DOHH2 (cell line): ENCODE results near the gene DLEC1.

Source experiments
- H3F3A ChIP-seq: fragments of 200-600 bp; sonication (generic), shearing (Covaris generic); 2 replicates; pipeline ENCODE4 v1.6.0; 2016; ENCODE audit warnings: antibody characterized with exemption, mild to moderate bottlenecking; ENCODE audit not compliant: control insufficient read depth, insufficient read depth
- H3K27ac ChIP-seq: fragments of 200-600 bp; sonication (generic); 2 replicates; pipeline ENCODE4 v1.5.1; 2014; ENCODE audit warnings: low read depth, mild to moderate bottlenecking, low read length, moderate library complexity
- H3K27me3 ChIP-seq: fragments of 200-600 bp; sonication (generic); 2 replicates; pipeline ENCODE4 v1.6.1; 2014; ENCODE audit warnings: mild to moderate bottlenecking, low read length, mixed read lengths; ENCODE audit not compliant: control insufficient read depth
- H3K36me3 ChIP-seq: fragments of 200-600 bp; sonication (generic); 2 replicates; pipeline ENCODE4 v1.6.1; 2014; ENCODE audit warnings: mild to moderate bottlenecking, low read length, moderate library complexity, mixed read lengths; ENCODE audit not compliant: control insufficient read depth
- H3K4me1 ChIP-seq: fragments of 200-600 bp; sonication (generic); 2 replicates; pipeline ENCODE4 v1.6.1; 2014; ENCODE audit warnings: mild to moderate bottlenecking, low read length, mixed read lengths; ENCODE audit not compliant: control insufficient read depth
- H3K4me2 ChIP-seq: fragments of 200-600 bp; sonication (generic); 2 replicates; pipeline ENCODE4 v1.6.0; 2014; ENCODE audit warnings: mild to moderate bottlenecking, low read length, moderate library complexity
- H3K4me3 ChIP-seq: fragments of 200-600 bp; sonication (generic); 2 replicates; pipeline ENCODE4 v1.5.1; 2014; ENCODE audit warnings: mild to moderate bottlenecking, low read length, mixed read lengths
- H3K79me2 ChIP-seq: fragments of 200-600 bp; sonication (generic); 2 replicates; pipeline ENCODE4 v1.6.1; 2014; ENCODE audit warnings: mild to moderate bottlenecking, low read length, mixed read lengths; ENCODE audit not compliant: control insufficient read depth
- H3K9me2 ChIP-seq: fragments of 200-600 bp; sonication (generic); replicated peaks from 2 replicates; pipeline ENCODE4 v1.6.1; 2014; ENCODE audit warnings: mild to moderate bottlenecking, low read length, mixed read lengths; ENCODE audit not compliant: control insufficient read depth
- H3K9me3 ChIP-seq: fragments of 200-600 bp; sonication (generic); 2 replicates; pipeline ENCODE4 v1.6.1; 2014; ENCODE audit warnings: antibody characterized with exemption, low read length, mixed read lengths; ENCODE audit not compliant: control insufficient read depth, insufficient read depth
- H4K20me1 ChIP-seq: fragments of 200-600 bp; sonication (generic); 2 replicates; pipeline ENCODE4 v1.6.0; 2014; ENCODE audit warnings: low read depth, mild to moderate bottlenecking, antibody characterized with exemption, low read length, moderate library complexity; ENCODE audit not compliant: control insufficient read depth, insufficient read depth
- CTCF ChIP-seq: fragments of 200-600 bp; sonication (generic); IDR thresholded peaks from one replicate; pipeline ENCODE4 v1.5.1; 2014; ENCODE audit warnings: antibody characterized with exemption, mild to moderate bottlenecking, low read depth, low read length; ENCODE audit not compliant: poor library complexity, severe bottlenecking
- EZH2phosphoT487 ChIP-seq: fragments of 200-600 bp; sonication (generic); IDR thresholded peaks from 2 replicates; pipeline ENCODE4 v1.6.1; 2017; ENCODE audit warnings: borderline replicate concordance, mild to moderate bottlenecking, antibody characterized with exemption, low read length, moderate library complexity, mixed read lengths

Gene DLEC1

GRCh38 chr3:38083871-38084333, 44.9 kb downstream of the DLEC1 start:
- H3K9me3 ChIP-seq, result peaks cover 7% of the 10 kb centered on the region; the same call in 1 of the 2 replicates
- no peaks in the 10 kb centered on the region for H3K27me3 ChIP-seq
- H3K4me1 ChIP-seq, result no peaks in the 10 kb centered on the region
- TF ChIP-seq CTCF, result no peak
- TF ChIP-seq EZH2phosphoT487, result no peak
- H3F3A ChIP-seq, result peaks cover 8% of the 10 kb centered on the region
- no peaks in the 10 kb centered on the region for H3K9me2 ChIP-seq
- no peak overlapping the region for H3K4me2 ChIP-seq
- no peak overlapping the region for H3K27ac ChIP-seq
- no peaks in the 10 kb centered on the region for H4K20me1 ChIP-seq
- no peak overlapping the region for H3K4me3 ChIP-seq
- no peaks in the 10 kb centered on the region for H3K36me3 ChIP-seq
- no peaks in the 10 kb centered on the region for H3K79me2 ChIP-seq

- no peak overlapping the region for H3K4me2 ChIP-seq
- no peaks in the 10 kb centered on the region for H3K79me2 ChIP-seq
- no peaks in the 10 kb centered on the region for H4K20me1 ChIP-seq
- no peaks in the 10 kb centered on the region for H3K27me3 ChIP-seq
- H3F3A ChIP-seq, result peaks cover 8% of the 10 kb centered on the region
- H3K4me3 ChIP-seq, result no peak overlapping the region
- H3K4me1 ChIP-seq, result no peaks in the 10 kb centered on the region
- H3K27ac ChIP-seq, result no peak overlapping the region
- TF ChIP-seq CTCF, result no peak
- no peak for TF ChIP-seq EZH2phosphoT487
- H3K9me2 ChIP-seq, result no peaks in the 10 kb centered on the region
- no peaks in the 10 kb centered on the region for H3K36me3 ChIP-seq
- peaks cover 7% of the 10 kb centered on the region; the same call in 1 of the 2 replicates for H3K9me3 ChIP-seq
Observed at GRCh38 chr3:38084334-38085310, 45.6 kb downstream of the DLEC1 start.

GRCh38 chr3:38085311-38085942, 46.4 kb downstream of the DLEC1 start:
- Histone ChIP-seq H3K4me3 (no peak overlapping the region), H3K4me1 (no peaks in the 10 kb centered on the region), H3K27me3 (no peaks in the 10 kb centered on the region), H3K27ac (no peak overlapping the region), H4K20me1 (no peaks in the 10 kb centered on the region), H3F3A (peaks cover 8% of the 10 kb centered on the region), H3K9me3 (peaks cover 7% of the 10 kb centered on the region; the same call in 1 of the 2 replicates), H3K36me3 (no peaks in the 10 kb centered on the region), H3K79me2 (no peaks in the 10 kb centered on the region), H3K9me2 (no peaks in the 10 kb centered on the region), H3K4me2 (no peak overlapping the region)
- TF ChIP-seq EZH2phosphoT487 (no peak), CTCF (no peak)
